H54 (cell line): ENCODE measurements around the gene SUSD3.

Experiments used
- DNase-seq: peaks from one replicate; pipeline ENCODE4 v3.0.0; 2011; ENCODE audit warnings: low spot score, mixed read lengths; ENCODE audit not compliant: insufficient read length
- FAIRE-seq: peaks from 3 replicates; lab custom pipeline; 2011; peaks lifted over from hg19 to GRCh38; lab: Jason Lieb, UNC
- POLR2A ChIP-seq: IDR thresholded peaks from 2 replicates; pipeline ENCODE4 v1.6.1; 2011; ENCODE audit warnings: low read depth, mild to moderate bottlenecking, low read length

SUSD3 gene

DNA sequence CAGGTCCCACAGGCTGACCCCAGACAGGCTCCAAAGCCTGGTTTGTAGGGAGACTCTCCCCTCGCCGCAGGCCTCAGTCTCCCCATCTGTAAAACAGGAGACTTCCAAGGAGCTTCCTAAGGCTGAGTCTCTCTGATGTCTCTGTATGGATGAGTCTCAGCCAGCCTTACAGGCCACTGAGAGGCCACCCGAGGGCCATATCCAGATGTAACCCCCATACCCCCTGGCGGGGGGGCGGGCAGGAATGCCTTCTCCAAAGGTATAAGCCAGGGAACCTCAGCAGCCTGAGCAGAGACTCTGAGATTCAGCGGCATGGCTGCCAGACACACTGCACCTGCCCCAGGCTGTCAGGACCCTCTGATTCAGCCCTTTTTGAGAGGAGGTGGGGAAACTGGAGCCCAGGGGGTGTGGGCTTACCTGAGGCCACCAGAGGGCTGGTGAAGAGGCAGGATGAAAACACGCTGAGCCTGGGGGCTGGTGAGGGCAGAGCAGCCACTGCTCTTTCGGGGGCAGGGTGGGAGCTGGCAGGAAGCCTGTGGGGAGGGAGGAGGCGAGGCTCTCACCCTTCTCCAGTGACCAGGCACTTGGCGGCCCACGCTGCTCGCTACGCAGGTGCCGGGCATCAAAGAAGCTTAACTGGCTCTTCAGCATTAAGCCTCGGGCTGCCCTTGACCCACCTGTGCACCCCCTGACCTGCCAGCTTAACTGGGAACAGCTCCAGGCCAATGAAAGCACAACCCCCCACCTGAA lies 5.5 kb upstream of the SUSD3 start:
- FAIRE-seq (no peak), DNase-seq (no peak)
- no peak for TF ChIP-seq POLR2A

DNA sequence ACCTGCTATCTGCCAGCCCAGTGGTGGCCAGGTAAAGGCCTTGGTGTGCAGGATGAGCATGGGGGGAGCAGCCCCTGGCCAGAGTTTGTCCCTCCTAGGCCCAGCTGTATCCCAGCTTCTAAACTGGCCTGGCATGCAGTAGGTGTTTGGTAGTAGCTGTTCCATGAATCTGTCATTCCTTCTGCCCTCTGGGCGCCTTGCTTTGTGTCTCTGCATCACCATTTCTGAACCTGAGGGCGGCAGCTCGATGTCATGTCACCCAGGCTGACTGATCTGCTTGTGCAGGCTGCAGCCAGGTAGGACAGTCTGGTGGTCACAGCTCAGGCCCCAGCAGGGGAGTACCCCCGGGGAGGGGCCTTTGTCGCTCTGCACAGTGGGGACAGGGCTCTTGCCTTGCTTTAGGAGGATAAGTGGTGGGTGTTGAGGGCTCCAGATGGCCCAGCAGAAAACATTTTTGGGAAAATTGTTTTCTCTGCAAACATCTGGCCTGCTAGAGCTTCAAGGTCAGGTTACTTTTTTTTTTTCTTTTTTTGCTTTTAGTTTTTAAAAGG lies 4.6 kb upstream of the SUSD3 start:
- DNase-seq (no peak), FAIRE-seq (no peak)
- TF ChIP-seq POLR2A = no peak

DNA sequence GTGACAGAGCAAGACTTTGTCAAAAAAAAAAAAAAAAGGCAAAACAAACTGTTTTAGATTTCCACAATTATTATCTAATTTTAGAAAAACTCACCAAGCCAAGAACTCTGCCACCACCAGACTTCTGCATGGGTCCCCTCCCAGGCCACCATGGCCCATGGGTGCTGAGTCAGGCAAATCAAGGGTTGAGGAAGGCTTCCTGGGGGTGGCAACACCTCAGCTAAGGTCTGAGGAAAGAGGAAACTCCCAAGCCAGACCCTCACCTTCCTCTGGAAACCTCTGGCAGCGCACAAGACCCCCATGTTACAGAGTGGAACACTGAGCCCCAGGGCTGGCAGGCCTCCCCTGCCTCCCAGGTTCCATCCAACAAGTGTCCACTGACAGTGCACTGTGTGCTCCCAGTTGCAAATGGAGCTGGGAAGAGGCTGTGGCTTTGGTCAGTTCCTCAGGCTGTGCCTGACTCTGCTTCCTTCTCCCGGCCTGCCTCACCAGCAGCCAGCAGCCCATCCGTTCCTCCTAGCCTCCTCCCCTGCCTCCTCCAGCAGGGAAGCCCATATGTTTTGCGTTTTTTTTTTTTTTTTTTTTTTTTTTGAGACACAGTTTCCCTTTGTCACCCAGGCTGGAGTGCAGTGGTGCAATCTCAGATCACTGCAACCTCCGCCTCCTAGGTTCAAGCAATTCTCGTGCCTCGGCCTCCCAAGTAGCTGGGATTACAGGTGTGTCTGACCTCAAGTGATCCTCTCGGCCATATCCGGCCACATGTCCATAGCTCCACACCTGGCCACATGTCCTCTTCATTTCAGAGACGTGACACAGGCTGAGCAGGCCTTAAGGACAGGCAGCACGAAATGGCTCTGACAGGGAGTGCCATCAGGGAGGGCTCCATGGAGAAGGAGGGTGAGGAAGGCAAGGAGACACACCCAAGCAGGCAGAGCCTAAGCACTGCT lies 3.5 kb upstream of the SUSD3 start:
- TF ChIP-seq POLR2A = no peak
- no peak for DNase-seq
- FAIRE-seq = no peak

DNA sequence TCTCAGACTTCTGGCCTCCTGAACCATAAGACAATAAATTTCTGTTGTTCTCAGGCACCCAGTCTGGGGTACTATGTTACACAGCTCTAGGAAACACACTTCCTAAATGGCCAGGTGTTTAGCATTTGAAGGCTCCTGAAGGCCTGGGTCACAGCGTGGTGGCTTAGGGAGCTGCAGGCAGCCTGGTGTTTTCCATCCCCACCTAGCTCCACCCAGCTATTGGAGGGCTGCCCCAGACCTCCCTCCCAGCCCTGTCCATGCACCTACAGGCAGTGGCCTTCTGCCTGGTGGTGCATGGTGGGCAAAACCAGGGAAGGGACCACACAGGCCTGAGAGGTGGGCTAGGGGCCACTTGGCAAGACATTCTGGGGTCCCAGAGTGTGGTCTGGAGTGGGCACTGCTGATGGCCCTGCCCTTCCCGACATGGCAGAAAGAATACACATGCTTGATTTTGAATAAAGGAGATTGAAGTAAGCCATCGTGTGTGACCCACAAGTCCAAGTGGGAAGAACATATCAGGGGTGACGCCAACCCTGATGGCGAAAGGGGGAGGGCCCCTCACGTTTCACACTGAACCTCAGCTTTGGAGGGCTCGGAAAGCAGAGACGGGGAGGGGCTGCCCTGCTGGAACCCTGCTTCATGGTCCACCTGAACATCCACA lies 1.3 kb upstream of the SUSD3 start:
- FAIRE-seq = no peak
- no peak for DNase-seq
- TF ChIP-seq POLR2A = no peak

DNA sequence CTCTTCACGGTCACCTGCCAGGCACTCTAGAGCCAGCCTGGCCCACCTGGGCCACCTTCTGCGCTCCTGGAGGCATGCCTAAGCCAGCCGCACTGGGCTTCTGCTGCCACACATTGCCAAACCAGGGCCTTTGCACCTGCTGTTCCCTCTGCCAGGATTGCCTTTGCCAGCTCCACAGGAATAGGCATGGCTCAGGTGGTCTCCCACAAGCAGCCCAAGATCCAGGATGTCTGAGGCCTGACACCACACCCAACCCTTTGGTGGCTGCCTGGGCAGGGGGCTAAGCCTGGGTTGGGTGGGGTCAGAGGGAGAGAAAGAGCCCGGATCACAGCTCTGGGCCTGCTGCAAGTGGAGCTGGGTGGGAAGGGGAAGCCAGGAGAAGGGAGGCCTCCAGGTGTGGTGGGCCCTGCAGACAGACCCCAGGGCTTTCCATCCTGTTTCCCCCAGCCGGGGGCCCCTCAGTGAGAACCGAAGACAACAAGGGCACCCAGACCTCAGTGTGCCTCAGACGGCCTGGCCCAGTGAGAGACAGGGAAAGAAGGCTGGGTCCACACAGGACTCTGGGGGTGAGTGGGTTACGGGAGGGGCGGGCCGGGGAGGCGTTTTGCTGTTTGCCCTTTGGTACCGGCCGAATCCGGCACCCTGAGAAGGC lies 672 bp upstream of the SUSD3 start:
- DNase-seq (no peak), FAIRE-seq (no peak)
- TF ChIP-seq POLR2A = no peak

DNA sequence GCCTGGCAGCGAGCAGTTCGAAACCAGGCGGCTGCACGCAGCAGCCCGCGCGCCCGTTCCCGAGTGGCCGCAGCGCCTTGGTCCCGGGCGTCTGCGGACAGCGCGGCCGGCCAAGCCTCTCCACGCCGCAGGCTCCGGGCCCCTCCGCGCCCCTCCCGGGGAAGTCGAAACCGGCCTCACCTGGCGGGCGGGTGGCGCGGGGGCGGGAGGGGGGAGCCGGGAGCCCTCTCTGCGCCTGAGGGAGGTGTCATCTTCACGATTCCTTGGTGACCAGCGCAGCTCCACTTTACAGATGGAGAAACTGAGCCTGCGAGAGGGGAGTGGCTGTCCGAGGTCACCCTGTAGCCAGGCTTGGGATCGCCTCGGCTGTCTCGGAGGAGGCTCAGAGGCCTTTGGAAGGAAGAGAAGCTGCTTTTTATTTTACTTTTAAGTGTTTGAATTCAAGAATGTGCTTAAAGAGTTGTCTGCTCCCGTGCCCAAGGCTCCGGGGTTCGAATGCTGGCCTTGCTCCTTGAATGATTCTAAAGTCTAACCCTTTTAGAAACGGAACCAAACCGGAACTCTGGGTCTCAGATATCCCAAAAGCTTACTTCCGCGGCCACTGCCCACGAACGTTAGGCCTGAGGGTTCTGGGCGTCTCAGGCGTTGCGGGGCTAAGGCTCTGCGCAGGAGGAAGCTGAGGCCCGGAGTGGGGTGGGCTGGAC lies 662 bp downstream of the SUSD3 start:
- TF ChIP-seq POLR2A = no peak
- FAIRE-seq (no peak), DNase-seq (no peak)

DNA sequence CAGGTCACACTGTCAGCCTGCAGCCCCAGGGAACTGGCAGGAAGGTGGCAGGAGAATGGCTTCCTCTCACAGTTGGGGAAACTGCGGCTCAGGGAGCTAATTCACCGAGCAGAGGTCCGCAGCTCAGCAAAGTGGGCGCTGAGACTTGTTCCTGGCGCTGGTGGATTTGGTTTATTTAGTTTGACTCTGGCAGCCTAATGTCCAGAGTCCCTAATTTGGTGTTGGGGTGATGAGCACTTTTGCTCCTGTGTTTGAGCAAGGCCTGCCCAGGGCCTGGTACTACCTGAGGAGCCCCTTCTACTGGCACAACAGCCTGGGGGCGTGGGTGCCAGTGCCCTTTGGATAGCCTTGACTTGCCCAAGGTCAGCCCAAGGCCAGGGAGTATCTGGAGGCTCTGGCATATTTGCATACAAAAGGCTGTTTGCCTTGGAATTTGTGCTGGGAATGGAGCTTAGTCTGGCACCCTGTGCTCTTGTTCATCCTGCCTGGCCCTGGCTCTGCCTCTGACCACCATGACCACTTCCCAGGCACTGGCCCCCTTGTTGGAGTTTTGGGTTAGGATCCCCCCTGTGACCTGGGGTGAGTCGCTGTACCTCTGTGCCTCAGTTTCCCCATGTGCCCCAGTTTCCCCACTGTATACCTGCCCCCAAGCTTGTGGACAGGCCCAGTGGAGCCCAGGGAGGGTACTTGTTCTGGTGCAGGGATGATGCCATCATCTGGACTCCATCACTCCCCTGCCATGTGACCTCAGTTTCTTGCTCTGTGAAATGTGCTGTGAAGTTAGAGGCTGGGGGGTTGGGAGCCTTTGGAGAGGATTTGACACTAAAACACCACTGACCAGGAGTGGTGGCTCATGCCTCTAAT lies 1.4 kb downstream of the SUSD3 start:
- no peak for TF ChIP-seq POLR2A
- FAIRE-seq (no peak), DNase-seq (no peak)

DNA sequence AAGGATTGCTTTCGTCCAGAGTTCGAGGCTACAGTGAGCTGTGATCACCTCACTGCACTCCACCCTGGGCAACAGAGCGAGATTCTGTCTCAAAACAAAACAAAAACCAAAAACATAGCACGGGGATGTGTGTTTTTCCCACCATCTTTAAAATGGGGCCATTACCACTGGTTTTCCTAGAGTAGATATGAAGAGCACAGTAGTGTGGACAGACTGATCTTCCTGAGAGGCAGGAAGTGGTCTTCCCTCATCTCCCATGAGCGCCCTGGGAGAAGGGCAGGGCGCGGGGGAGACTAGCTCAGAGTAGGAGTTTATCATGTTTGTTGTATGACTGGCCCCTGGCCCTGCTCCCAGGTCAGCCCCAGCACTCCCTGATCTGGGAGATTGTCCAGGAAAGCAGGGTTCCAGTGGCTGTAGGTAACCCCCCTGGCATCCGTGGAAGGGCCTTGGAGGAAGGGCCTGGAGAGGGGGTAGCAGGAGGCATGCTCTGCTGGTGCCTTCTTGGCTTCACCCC lies 2.3 kb downstream of the SUSD3 start:
- FAIRE-seq = peak; percentile 74
- DNase-seq = peak; percentile 85
- TF ChIP-seq POLR2A = no peak

DNA sequence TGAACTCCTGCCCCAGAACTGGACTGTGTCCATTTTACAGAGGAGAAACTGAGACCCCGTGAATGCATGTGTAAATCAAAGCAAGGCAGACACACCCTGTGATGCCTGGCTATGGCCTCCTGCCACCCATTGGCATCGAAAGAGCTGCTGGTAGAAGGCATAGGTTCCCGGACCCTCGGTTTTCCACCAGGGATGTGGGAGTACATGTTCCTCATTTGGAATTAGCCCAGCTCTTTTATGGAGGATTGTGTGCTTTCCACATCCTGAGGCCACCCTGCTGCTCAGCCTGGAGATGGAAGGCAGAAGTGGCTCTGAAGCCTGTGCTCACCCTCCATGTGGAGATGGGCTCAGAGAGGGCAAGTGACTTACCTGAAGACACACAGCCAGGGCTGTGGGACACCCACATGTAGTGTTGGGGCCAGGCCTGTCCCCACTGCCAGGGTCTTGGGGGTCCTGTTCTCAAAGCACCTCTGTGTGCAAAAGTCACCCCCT lies 2.8 kb downstream of the SUSD3 start:
- no peak for DNase-seq
- TF ChIP-seq POLR2A = no peak
- FAIRE-seq = no peak

DNA sequence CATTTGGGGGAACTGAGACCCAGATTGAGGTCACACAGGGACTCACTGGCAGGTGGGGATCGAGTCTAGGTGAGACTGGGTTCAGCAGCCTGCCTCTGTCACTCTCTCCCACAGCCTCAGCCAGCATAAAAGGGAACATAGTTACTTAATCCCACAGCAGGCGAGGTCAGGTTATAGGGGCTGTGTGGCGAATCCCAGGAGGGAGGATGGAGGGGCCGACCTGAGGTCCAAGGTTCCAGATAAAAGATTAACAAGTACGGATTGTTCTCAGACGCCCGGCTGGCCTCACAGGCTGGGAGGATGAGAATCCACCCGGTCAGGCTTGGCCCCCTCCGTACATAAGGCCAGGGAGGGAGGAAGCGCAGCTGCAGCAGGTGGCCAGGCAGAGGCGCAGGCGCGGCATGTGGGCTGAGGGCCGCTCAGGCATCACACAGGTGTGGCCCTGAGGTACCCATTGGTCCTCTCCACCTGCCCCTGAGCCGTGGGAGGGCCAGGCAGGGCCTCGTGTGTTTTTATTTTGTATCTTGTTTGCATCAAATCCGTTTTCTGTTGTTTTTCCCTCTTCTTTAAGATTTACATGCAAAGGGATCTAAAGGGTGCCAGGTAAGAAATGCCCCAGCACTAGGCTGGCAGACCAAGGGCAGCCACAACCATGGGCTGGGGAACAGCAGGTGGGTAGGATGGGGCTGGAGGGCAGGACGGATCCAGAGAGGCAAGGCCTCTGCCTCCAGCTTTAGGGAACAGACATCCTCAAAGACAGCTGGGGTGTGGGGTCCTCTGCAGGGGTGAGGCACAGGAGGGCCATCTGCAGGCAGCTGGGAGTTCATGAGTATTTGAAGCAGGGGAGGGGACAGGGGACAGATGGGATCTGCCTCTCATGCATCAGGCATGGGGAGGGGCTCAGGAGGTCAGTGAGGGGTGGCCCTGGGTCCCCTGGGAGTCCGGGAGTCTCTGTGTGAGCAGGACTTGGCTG lies 3.6 kb downstream of the SUSD3 start:
- FAIRE-seq (no peak), DNase-seq (no peak)
- no peak for TF ChIP-seq POLR2A
